G401.6 (cell line): ENCODE data around the gene RAG2.
"Not testable (repeated sequence)": the region's sequence is repeated elsewhere in the genome, so short reads cannot be mapped to it uniquely, and the experiment has no call there.

ENCODE experiments used
- FAIRE-seq: peaks from 2 replicates; lab custom pipeline; 2012; peaks lifted over from hg19 to GRCh38; lab: Jason Lieb, UNC

The RAG2 gene

DNA sequence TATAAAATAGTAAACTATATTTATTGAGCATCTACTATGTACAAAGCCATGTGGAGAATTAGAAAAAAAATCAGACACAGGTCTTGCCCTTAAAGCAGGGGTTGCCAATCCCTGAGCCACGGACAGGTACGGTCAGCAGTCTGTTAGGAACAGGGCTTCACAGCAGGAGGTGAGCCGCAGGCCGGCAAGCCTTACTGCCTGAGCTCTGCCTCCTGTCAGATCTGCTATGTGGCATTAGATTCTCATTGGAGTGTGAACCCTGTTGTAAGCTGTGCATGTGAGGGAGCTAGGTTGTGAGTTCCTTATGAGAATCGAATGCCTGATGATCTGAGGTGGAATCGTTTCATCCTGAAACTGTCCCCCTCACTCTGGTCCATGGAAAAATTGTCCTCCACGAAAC lies 2.1 kb upstream of the RAG2 start:
- no peak for FAIRE-seq

DNA sequence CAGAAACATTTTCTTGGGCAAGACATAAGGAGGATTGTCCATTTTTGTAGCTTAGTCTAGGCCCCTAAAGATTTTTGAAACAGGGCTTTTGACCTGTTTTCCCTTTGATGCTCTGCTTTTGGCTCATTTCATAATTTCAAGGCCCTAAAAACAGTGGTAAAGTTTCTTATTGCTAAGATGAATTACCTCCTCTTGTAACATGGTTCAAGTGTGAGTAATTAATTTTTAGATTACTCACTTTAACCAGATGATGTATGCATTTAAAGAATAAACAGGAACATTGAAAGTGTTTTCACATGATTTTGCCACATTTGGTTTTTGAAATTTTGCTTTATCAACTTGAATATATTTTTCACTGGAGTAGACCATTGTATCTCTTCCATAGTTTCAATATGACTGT lies 1.2 kb downstream of the RAG2 start:
- FAIRE-seq: no peak

- peak; percentile 94 for FAIRE-seq
These were observed 3.6 kb downstream of the RAG2 start, which contains the start of gene IFTAP for GRCh38 chr11:36594316-36594989. Gene IFTAP, plus strand, starts transcription at chr11:36594502. Its CDS starts 15,602 bp downstream, at chr11:36610104.

DNA sequence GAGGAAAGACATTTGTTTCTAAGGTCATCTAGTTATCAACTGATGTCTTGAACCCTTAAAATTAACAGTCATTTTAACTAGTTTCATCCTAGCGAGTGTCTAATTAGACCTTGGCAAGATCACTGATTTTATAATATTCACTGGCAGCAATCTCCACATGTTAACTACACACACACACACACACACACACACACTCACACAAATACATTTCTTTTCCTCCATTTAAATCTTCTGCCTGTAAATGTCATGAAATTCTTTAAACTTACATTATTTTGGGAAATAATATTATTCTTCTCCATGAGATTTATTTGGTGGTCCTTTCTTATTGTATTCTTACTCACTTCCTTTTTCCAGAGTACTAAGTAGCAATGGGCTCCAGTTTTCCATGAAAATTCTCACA lies 6.6 kb downstream of the RAG2 start:
- FAIRE-seq: no peak

- FAIRE-seq: no peak
These were observed 7.5 kb downstream of the RAG2 start for GRCh38 chr11:36590513-36590912.

DNA sequence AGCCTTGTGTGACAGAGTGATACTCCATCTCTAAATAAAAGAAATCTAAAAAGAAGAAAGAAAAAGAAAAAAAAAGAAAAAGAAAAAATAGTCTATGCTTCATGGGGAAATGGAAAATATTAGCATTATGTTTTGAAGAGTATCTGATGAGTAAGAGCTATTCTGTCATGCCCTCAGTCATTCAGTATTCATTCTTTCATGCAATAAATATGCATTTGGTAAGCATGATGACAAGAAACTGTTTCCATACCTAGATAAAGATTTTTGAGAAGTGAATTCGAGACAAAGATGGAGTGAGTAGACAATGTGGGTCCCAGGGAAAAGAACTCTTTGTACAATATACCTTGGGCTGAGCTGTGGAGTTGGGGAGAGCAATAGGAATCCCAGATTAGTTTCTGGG lies 9.9 kb downstream of the RAG2 start:
- FAIRE-seq: no peak

- no peak for FAIRE-seq
These were observed 11.5 kb downstream of the RAG2 start for GRCh38 chr11:36586543-36586942.

- no peak for FAIRE-seq
These were observed 14.4 kb downstream of the RAG2 start for GRCh38 chr11:36583667-36584066.

DNA sequence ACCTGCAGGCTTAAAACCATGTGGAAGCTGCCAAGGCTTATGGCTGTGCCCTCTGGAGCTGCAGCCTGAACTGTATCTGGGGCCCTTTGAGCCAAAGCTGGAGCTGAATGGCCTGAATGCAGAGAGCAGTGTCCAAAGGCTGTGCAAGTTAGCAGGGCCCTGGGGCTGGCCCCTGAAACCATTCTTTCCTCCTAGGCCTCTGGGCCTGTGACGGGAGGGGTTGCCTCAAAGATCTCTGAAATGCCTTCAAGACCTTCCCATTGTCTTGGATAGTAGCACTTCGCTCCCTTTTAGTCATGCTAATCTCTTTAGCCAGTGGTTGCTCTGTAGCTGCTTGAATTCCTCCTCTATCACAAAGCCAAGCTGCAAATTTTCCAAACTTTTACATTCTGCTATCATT lies 16.5 kb downstream of the RAG2 start:
- FAIRE-seq: no peak

DNA sequence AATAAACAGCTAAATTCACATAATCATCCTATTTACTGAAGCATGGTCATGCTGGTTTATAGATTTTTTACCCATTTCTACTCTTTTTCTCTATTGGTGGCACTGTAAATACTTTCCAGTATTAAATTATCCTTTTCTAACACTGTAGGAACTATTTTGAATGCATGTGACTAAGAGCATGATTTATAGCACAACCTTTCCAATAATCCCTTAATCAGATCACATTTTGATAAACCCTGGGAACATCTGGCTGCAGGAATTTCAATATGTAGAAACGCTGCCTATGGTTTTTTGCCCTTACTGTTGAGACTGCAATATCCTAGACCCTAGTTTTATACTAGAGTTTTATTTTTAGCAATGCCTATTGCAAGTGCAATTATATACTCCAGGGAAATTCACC lies 19.6 kb downstream of the RAG2 start:
- FAIRE-seq: no peak

DNA sequence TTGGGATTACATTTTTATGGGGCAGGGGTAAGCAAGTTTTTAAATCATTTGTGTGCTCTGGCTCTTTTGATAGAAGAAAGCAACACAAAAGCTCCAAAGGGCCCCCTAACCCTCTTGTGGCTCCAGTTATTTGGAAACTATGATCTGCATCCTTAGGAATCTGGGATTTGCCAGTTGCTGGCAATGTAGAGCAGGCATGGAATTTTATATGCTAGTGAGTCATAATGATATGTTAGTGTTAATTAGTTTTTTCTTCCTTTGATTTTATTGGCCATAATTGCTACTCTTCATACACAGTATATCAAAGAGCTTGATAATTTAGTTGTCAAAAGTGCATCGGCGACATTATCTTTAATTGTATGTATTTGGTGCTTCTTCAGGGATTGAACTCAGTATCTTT lies 20.2 kb downstream of the RAG2 start:
- no peak for FAIRE-seq

GRCh38 chr11:36577373-36577772 lies 20.7 kb downstream of the RAG2 start:
- no peak for FAIRE-seq

GRCh38 chr11:36574486-36574885 lies 23.6 kb downstream of the RAG2 start:
- no peak for FAIRE-seq

DNA sequence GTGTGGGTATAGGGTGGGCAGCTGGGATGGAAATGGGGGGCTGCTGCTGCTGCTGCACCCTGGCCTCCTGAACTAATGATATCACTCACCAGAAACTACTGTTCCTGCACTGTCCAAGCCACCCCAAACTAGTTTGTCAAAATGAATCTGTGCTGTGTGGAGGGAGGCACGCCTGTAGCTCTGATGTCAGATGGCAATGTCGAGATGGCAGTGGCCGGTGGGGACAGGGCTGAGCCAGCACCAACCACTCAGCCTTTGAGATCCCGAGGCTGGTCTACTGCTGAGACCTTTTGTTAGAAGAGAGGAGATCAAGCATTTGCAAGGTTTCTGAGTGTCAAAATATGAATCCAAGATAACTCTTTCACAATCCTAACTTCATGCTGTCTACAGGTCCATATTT lies 28.9 kb downstream of the RAG2 start:
- FAIRE-seq: no peak

DNA sequence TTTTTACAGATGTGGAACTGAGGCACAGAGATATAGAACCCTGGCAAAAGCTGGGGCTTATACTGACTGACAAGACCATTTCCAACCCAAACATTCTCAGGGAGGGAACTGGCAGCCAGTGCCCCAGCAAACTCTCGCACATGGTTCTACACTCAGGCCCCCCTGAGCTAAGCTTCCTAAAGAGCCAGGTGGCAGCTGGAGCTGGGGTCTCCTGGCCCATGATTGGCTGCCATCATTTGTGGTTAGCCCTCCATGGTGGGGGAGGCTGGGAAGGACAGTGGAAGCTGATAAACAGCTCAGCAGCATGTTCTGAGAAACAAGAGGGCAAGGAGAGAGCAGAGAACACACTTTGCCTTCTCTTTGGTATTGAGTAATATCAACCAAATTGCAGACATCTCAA lies 30.3 kb downstream of the RAG2 start, which contains the start of gene RAG1:
TSS of gene RAG1 (plus strand) at position 314 of the 400 bp plus-strand sequence. CDS start 5,298 bp downstream, outside the sequence.
- FAIRE-seq: no peak

- FAIRE-seq: no peak
These were observed 31.5 kb downstream of the RAG2 start for GRCh38 chr11:36566407-36567053.

- no peak for FAIRE-seq
These were observed 32.9 kb downstream of the RAG2 start for GRCh38 chr11:36565031-36565610.

DNA sequence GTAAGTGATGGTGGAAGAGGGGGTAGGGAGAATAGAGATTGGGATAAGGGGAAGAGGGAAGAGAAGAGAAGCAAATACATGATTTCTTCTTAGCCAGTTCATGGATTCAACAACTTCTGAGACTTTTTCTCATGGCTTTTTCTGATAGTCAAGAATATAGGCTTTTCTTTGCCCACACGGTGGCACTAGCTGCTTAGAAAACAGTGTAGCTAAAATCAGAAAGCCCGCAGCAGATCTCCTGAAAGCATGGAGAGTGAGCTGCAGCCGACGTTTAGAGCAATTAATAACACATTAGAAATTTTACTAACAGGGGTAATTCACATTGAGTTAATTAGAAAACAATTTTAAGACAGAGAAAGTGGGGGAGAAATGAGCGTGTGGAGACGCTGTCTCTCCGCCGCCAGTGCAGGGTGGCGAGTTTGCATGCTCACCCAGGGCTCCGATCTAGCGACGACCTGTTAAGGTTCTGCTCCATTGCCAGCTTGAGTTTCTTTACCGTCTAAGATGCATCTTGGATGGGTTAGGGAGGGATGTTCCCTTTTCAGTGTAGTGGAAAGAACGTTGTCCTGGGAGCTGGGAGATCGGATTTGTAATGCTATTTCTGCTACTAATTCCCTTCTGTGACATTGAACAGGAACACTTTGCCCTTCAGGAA lies 33.5 kb downstream of the RAG2 start:
- peak; percentile 66 for FAIRE-seq

DNA sequence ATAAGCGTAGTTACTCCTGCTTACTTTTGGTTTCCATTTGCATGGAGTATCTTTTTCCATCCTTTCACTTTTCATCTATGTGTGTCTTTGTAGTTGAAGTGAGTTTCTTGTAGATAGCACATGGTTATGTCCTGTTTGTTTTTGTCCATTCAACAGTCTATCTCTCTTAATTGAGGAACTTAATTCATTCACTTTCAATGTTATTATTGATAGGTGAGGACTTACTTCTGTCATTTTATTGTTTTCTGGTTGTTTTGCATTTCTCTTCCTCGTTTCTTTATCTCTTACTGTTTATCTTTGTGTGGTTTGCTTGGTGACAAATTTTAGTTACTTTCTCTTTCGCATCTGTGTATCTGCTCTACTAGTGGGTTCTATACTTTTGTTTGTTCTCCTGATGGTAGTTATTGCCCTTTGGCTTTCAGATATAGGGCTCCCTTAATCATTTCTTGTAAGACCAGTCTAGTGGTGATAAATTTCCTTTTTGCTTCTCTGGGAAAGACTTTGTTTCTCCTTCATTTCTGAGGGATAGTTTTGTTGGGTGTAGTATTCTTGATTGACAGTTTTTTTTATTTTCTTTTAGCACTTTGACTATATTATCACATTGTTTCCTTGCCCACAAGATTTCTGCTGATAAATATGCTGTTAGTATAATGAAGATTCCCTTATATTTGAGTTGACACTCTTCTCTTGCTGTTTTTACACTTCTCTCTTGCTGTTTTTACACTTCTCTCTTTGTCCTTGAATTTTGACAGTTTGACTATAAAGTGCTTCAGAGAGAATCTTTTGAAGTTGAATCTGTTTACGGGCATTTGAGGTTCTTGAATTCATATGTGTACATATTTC lies 39.2 kb downstream of the RAG2 start:
- FAIRE-seq: no peak

DNA sequence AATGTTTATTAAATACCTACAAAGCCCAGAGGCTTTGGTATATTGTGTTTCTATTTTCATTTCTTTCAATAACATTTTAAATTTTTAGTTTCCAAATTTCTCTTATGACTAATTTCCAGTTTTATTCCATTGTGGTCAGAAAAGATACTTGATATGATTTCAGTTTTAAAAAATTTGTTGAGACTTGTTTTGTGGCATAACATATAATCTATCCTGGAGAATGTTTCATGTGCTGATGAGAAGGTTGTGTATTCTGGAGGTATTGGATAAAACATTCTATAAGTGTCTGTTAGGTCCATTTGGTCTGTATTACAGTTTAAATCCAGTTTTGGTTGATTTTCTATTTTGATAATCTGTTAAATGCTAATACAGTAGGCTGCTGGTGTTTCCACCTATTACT lies 40.0 kb downstream of the RAG2 start:
- no peak for FAIRE-seq

DNA sequence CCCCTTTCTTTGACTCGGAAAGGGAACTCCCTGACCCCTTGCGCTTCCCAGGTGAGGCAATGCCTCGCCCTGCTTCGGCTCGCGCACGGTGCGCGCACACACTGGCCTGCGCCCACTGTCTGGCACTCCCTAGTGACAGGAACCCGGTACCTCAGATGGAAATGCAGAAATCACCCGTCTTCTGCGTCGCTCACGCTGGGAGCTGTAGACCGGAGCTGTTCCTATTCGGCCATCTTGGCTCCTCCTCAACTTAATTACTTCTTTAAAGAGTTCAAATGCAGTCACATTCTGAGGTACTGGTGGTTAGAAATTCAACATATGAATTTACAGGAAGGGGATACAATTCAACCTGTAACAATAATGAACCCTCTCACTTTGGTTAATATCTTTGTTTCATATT lies 40.6 kb downstream of the RAG2 start:
- not testable (repeated sequence) for FAIRE-seq
